Activated CD4-positive, alpha-beta T cell treated with anti-CD3 and anti-CD28 coated beads, Interleukin-2, amount 10 ng/mL, durations not matched to agents 7 days and 5 days (primary cell): Measurements from ENCODE around the gene RIPPLY2. TPM values are rescaled to one million over a fixed set of nuclear protein-coding genes. Genes with fewer than 3 reads are reported as not detected.
"Not testable (repeated sequence)": the region's sequence is repeated elsewhere in the genome, so short reads cannot be mapped to it uniquely, and the experiment has no call there.

Source experiments
- CTCF ChIA-PET: fragments of 350-600 bp; sonication (Branson Sonifier 250); formaldehyde crosslinking; loops from one replicate; lab custom pipeline; 2021; ENCODE audit warnings: antibody characterized with exemption; lab: Charles Lee
- POLR2A ChIA-PET: fragments of 350-600 bp; sonication (Branson Sonifier 250); formaldehyde crosslinking; loops from one replicate; lab custom pipeline; 2021; ENCODE audit warnings: antibody characterized with exemption; lab: Charles Lee
- DNase-seq: peaks from one replicate; pipeline ENCODE4 v3.0.0-alpha.2; 2020
- H3K27ac Mint-ChIP-seq: one replicate; pipeline ENCODE4 v1.8.0; 2021; ENCODE audit warnings: mild to moderate bottlenecking, moderate library complexity, mixed read lengths
- H3K27me3 Mint-ChIP-seq: one replicate; pipeline ENCODE4 v1.8.0; 2021; ENCODE audit warnings: mixed read lengths
- H3K36me3 Mint-ChIP-seq: one replicate; pipeline ENCODE4 v1.8.0; 2021; ENCODE audit warnings: low read depth, mixed read lengths
- H3K4me1 Mint-ChIP-seq: one replicate; pipeline ENCODE4 v1.8.0; 2021; ENCODE audit warnings: mixed read lengths
- H3K4me3 Mint-ChIP-seq: one replicate; pipeline ENCODE4 v1.8.0; 2021; ENCODE audit warnings: mild to moderate bottlenecking, moderate library complexity, mixed read lengths
- H3K9me3 Mint-ChIP-seq: one replicate; pipeline ENCODE4 v1.8.0; 2021; ENCODE audit warnings: mixed read lengths
- total RNA-seq, 2 experiments: library from RNA; stranded (reverse); gene quantifications; one replicate each; pipeline ENCODE4 v1.2.3, GENCODE V29; 2021

RIPPLY2 gene, protein sequence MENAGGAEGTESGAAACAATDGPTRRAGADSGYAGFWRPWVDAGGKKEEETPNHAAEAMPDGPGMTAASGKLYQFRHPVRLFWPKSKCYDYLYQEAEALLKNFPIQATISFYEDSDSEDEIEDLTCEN
- not detected for total RNA-seq

DNA sequence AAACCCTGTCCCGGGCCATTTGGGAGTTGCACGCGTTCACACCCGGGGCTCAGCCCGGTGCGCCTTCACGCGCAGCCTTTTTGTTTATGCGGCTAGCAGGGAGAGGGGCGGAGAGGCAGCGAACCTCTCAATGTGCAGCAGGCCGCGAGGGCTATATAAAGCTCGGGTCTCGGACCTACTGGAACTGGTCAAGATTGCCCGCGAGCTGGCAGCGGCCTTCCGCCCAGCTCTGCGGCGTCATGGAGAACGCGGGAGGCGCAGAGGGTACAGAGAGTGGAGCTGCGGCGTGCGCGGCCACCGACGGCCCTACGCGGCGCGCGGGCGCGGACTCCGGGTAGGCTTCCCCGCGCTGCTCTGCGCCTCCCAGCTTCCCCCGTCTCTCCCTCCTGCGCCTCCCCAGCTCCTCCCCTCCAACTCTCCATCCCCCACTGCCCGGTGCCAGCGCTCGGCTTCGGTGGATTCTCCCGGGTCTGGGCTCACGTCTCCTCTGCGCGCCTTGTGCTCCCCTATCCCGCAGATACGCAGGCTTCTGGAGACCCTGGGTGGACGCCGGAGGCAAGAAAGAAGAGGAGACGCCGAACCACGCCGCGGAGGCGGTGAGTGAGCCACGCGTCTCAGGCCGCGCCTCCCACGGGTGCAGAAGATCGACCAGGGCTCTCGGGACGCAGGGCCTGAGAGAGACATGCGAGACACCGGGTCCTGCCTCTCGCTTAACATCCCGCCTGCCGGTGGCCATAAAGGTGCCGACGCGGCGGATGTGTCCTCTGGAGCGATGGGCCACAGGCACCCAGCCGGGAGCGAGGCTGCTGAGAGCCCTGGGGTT, at the start of gene RIPPLY2:
Gene RIPPLY2, plus strand, starts transcription at position 183 of the 823 bp plus-strand sequence. Its CDS starts 57 bp downstream, at position 240.
- Mint-ChIP-seq H3K4me3 (peak within 1 kb of the TSS; percentile 35), H3K9me3 (no peaks in the 10 kb centered on the region), H3K27ac (no peak within 1 kb of the TSS), H3K36me3 (peaks cover 2% of the 10 kb centered on the region), H3K27me3 (peaks cover 67% of the 10 kb centered on the region), H3K4me1 (peaks cover 9% of the 10 kb centered on the region)
- no peak for DNase-seq
- ChIA-PET CTCF (no interaction called here), POLR2A (no interaction called here)

DNA sequence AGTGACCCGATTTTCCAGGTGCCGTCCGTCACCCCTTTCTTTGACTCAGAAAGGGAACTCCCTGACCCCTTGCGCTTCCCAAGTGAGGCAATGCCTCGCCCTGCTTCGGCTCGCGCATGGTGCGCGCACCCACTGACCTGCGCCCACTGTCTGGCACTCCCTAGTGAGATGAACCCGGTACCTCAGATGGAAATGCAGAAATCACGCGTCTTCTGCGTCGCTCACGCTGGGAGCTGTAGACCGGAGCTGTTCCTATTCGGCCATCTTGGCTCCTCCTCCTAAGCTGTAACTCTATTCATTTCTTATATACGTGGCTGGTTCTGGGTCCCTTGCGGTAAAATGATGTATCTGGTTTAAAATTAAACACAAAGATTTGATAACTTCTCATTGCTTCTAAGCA, 49.7 kb upstream of the RIPPLY2 start:
- CTCF ChIA-PET, POLR2A ChIA-PET, H3K9me3 Mint-ChIP-seq, H3K27ac Mint-ChIP-seq, H3K36me3 Mint-ChIP-seq, H3K4me3 Mint-ChIP-seq, H3K27me3 Mint-ChIP-seq, H3K4me1 Mint-ChIP-seq, DNase-seq: not testable (repeated sequence)

DNA sequence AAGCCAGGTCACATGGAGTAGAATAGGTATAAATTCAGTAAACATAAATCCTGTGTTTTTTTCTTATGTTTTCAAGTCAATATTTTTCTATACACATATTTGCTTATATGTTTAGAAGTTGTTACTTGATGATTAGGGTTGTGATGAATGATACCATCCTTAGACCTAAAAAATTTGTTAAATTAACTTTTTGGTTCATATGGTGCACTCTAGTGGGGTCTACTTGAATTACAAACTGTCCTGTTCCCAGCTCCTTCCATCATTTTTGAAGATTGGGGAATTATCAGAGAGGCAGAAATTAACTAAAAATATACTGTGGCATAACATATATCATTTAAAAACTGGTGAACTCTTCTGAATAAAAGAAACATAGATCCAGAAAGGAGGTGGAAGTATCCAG, 48.3 kb upstream of the RIPPLY2 start:
- no peaks in the 10 kb centered on the region for H3K4me1 Mint-ChIP-seq
- ChIA-PET CTCF (no interaction called here), POLR2A (no interaction called here)
- H3K9me3 Mint-ChIP-seq = no peaks in the 10 kb centered on the region
- H3K4me3 Mint-ChIP-seq = no peak overlapping the region
- H3K27me3 Mint-ChIP-seq = no peaks in the 10 kb centered on the region
- no peak for DNase-seq
- no peaks in the 10 kb centered on the region for H3K36me3 Mint-ChIP-seq
- H3K27ac Mint-ChIP-seq = no peak overlapping the region

DNA sequence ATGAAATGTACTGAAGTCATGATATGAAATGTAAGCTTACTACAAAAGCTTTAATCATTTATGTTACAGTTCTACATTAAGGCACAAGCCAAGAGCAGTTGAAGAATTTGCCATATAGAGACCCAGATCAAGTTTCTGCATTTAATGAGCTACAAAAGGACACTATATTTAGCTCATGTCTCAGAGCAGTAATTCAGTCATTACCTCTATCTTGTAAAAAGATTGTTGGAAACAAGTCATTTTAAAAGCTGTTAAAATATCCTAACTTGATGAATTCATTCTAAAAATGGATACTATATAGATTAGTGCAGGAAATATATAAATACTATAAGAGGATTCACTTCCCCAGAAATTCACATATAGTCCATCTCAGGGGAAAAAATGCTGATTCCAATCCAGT, 45.2 kb upstream of the RIPPLY2 start:
- Mint-ChIP-seq H3K27ac (no peak overlapping the region), H3K4me3 (no peak overlapping the region), H3K36me3 (no peaks in the 10 kb centered on the region), H3K9me3 (no peaks in the 10 kb centered on the region), H3K4me1 (no peaks in the 10 kb centered on the region), H3K27me3 (no peaks in the 10 kb centered on the region)
- ChIA-PET CTCF (no interaction called here), POLR2A (no interaction called here)
- DNase-seq = no peak

DNA sequence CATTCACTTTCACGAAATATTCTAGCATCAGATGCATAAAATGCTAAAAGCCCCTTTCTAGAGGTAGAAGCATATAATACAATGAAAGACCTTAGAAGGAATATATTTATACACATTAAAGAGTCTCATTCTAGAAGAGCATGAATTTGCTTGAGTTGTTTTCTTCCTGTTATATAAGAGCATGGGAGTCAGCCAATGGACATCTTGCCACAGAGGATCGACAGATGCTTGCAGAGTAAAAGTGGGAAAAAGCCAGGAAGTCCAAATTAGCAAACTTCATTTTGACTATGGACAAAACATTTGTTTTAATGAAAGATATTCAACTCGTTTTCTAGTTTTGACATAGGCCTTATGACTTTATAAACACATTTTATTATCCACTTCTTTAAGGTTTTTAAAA, 44.2 kb upstream of the RIPPLY2 start:
- ChIA-PET CTCF (no interaction called here), POLR2A (no interaction called here)
- Mint-ChIP-seq H3K4me3 (no peak overlapping the region), H3K4me1 (no peaks in the 10 kb centered on the region), H3K9me3 (no peaks in the 10 kb centered on the region), H3K27me3 (no peaks in the 10 kb centered on the region), H3K36me3 (no peaks in the 10 kb centered on the region), H3K27ac (no peak overlapping the region)
- DNase-seq = no peak

DNA sequence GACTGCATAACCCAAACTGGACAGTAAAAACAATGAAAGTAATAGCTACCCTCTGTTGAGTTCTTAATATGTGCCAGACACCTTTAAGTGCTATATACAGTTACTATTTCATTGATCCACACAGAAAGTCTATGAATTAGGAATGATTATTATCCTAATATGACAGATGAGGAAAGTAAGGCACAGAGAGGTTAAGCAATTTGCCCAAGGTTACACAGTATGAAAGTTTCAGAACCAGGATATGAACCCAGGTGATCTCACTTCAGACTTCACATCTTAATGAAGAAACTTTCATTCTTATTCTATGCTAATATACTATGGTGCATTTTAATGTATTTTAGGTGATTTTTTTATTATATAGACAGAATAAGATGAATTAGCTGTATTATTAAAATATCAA, 40.6 kb upstream of the RIPPLY2 start:
- DNase-seq = no peak
- Mint-ChIP-seq H3K4me3 (no peak overlapping the region), H3K4me1 (no peaks in the 10 kb centered on the region), H3K27me3 (no peaks in the 10 kb centered on the region), H3K27ac (no peak overlapping the region), H3K36me3 (no peaks in the 10 kb centered on the region), H3K9me3 (no peaks in the 10 kb centered on the region)
- ChIA-PET CTCF (no interaction called here), POLR2A (no interaction called here)

DNA sequence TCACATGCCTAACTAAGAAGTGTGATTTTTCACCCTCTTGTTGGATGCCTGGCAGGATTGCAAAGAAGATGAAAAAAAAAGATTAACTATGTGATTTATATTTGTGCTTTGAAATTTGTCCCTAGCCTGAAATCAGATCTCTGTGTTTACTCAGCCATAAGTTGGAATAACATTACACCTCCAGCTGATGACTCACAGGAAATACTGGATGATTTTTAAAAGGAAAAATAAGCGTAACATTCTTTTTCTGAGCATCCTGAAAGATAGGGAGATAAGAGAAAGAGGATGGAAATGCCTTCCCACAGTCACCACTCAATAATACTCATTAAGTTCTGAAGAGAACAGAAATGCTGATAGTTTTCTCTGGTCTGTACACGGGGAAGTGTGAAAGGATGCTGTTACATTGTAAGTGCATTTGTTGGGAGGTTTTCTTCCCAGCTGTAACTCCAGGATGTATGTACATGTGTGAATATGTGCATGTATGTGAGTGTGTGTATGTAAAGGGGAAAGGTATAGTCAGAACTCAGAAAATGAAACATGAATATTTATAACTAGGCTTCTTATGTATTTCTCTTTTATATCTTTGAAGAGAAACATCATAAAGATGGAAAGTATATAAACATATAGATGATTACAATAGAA, 37.4 kb upstream of the RIPPLY2 start:
- no peaks in the 10 kb centered on the region for H3K9me3 Mint-ChIP-seq
- no peak overlapping the region for H3K4me3 Mint-ChIP-seq
- DNase-seq = no peak
- no peak overlapping the region for H3K27ac Mint-ChIP-seq
- H3K4me1 Mint-ChIP-seq = no peaks in the 10 kb centered on the region
- POLR2A ChIA-PET = no interaction called here
- CTCF ChIA-PET = no interaction called here
- H3K36me3 Mint-ChIP-seq = no peaks in the 10 kb centered on the region
- no peaks in the 10 kb centered on the region for H3K27me3 Mint-ChIP-seq

DNA sequence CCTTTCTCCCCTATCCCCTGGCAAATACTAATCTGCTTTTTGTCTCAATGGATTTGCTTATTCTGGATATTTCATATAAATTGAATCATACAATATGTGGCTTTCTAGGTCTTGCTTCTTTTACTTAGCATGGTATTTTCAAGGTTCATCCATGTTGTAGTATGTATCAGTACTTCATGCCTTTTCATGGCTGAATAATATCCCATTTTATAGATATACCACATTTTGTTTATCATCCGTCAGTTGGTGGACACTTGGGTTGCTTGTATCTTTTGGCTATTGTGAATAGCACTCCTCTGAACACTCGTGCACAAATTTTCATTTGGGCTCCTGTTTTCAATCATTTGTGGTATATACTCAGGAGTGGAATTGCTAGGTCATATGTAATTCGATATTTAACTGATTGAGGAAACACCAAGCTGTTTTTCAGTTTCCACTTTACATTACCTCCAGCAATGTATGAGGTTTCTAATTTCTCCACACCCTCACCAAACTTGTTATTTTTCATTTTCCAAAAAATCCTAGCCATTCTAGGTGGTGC, 30.5 kb upstream of the RIPPLY2 start:
- POLR2A ChIA-PET = interaction anchor here (0.6 kb wide), 1 partner anchor 591 kb away, joined by 3 read pairs; no protein-coding TSS in a partner anchor
- Mint-ChIP-seq H3K27me3 (peaks cover 3% of the 10 kb centered on the region), H3K4me3 (no peak overlapping the region), H3K36me3 (no peaks in the 10 kb centered on the region), H3K9me3 (no peaks in the 10 kb centered on the region), H3K4me1 (no peaks in the 10 kb centered on the region), H3K27ac (no peak overlapping the region)
- CTCF ChIA-PET = no interaction called here
- DNase-seq = no peak

DNA sequence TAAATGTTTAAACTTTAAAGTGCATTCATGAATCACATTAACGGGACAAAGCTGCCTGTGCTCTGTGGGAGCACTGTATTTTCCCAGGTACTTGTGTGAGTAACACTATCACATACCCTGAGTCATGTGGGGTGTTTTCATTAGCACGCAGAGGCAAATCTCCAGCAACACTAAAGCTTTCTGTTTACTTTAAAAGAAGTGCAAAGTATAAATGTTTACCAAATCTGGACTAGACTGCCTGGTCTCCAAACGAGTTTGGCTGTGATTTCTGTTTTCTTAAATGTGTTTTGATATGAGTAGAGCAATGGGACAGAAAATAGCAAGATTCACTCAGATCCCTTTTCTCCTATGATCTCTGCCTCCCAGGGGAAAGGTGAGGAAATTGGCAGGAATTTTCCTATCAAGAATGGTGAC, 28.8 kb upstream of the RIPPLY2 start:
- Mint-ChIP-seq H3K27ac (no peak overlapping the region), H3K27me3 (peaks cover 3% of the 10 kb centered on the region), H3K9me3 (no peaks in the 10 kb centered on the region), H3K36me3 (no peaks in the 10 kb centered on the region), H3K4me3 (no peak overlapping the region), H3K4me1 (no peaks in the 10 kb centered on the region)
- no peak for DNase-seq
- CTCF ChIA-PET = no interaction called here
- POLR2A ChIA-PET = no interaction called here

DNA sequence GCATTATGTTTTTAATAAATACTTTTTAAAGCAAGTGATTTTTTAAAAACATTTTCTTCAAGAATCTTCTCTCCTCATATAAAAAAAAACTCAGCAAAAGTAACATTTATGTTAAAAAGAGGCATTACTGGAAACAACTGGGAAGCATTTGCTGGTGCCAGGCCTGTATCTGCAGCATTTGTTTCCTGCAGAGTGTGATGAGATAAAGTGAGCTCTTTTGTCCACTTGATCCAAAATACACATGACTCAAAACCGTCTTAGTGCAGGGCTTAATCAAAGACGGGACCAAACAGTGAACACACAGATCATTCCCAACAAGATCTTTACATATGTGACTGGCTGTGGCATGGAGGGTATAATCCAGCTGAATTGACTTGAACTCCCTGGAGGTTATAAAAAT, 28.3 kb upstream of the RIPPLY2 start:
- DNase-seq = no peak
- no peak overlapping the region for H3K4me3 Mint-ChIP-seq
- no peaks in the 10 kb centered on the region for H3K4me1 Mint-ChIP-seq
- CTCF ChIA-PET = no interaction called here
- POLR2A ChIA-PET = no interaction called here
- H3K27ac Mint-ChIP-seq = no peak overlapping the region
- H3K9me3 Mint-ChIP-seq = no peaks in the 10 kb centered on the region
- no peaks in the 10 kb centered on the region for H3K36me3 Mint-ChIP-seq
- H3K27me3 Mint-ChIP-seq = peaks cover 3% of the 10 kb centered on the region

DNA sequence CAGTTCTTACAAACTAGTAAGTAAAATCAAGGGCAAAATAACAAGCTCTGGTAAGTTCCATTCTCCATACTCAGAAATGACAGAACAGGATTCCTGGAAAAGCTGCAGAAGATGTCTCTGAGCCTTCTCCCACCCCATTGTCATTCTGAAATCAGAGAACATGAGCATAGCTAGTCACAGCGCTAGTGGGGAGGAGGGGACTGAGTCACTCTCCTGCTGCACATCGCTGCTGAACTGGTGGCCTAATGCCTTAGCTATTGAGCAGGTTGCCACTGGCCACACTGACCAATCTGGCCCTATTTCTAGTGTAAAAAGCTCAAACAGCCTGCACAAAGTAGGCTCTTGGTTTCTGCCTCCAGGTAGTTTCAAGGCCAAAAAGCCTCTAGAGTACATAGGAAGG, 26.1 kb upstream of the RIPPLY2 start:
- H3K36me3 Mint-ChIP-seq = no peaks in the 10 kb centered on the region
- H3K9me3 Mint-ChIP-seq = no peaks in the 10 kb centered on the region

DNA sequence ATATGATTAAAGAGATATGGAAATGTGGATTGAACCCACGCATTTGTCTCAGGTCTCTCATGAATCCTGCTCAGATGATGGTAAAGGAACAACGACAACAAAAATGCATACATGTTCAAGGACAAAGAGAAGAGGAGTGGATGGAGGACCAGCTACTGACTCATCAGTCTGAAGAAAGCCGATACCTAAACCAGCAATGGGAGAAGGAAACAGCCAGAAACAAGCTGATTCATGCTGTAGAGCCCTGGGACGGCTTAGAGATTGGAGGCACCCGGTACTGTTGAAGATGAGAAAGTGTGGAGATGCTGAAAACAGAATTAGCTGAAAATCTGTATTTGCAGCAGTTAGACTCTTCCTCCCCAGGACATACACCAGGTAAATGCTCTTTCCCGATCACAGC, 14.4 kb upstream of the RIPPLY2 start:
- ChIA-PET CTCF (no interaction called here), POLR2A (no interaction called here)
- no peaks in the 10 kb centered on the region for H3K4me1 Mint-ChIP-seq
- no peaks in the 10 kb centered on the region for H3K36me3 Mint-ChIP-seq
- no peak overlapping the region for H3K4me3 Mint-ChIP-seq
- peaks cover 11% of the 10 kb centered on the region for H3K27me3 Mint-ChIP-seq
- H3K9me3 Mint-ChIP-seq = no peaks in the 10 kb centered on the region
- no peak overlapping the region for H3K27ac Mint-ChIP-seq
- DNase-seq = no peak

More for the DNA sequence above, 26.1 kb upstream of the RIPPLY2 start:
- no peak for DNase-seq
- H3K27ac Mint-ChIP-seq = no peak overlapping the region
- ChIA-PET POLR2A (no interaction called here), CTCF (no interaction called here)
- H3K4me1 Mint-ChIP-seq = no peaks in the 10 kb centered on the region
- H3K27me3 Mint-ChIP-seq = peaks cover 3% of the 10 kb centered on the region
- no peak overlapping the region for H3K4me3 Mint-ChIP-seq

DNA sequence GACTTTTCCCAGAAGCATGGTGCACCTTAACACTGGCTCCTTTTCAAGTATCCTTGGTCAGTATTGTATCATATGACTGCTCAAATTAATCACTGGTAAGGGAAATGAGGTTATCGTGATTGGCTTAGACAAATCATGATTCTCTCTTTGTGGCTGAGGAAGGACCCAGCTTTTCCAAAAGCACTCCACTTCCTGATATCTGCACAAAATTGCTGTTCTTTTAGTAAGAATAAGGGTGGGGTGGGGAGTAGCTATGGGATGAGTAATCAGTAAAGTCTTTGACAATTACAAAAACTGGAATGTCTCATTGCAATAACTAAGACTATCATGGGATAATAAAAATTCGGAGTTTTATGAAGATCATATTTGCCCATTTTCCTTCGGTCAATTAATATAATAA, 9.0 kb upstream of the RIPPLY2 start:
- Mint-ChIP-seq H3K9me3 (no peaks in the 10 kb centered on the region), H3K4me3 (no peak overlapping the region)
- CTCF ChIA-PET = no interaction called here

More for the DNA sequence above, 9.0 kb upstream of the RIPPLY2 start:
- Mint-ChIP-seq H3K36me3 (no peaks in the 10 kb centered on the region), H3K27me3 (peaks cover 24% of the 10 kb centered on the region), H3K4me1 (no peaks in the 10 kb centered on the region), H3K27ac (no peak overlapping the region)
- POLR2A ChIA-PET = no interaction called here
- DNase-seq = no peak
